Kidney epithelial cell (primary cell): ENCODE data around the gene DLAT. TPM values are rescaled to one million over a fixed set of nuclear protein-coding genes. Genes with fewer than 3 reads are reported as not detected.
"Not testable (repeated sequence)": the region's sequence is repeated elsewhere in the genome, so short reads cannot be mapped to it uniquely, and the experiment has no call there.

Source experiments
- DNase-seq: peaks from one replicate; pipeline ENCODE4 v3.0.0-alpha.2; 2010; ENCODE audit warnings: low read depth
- H3K27me3 ChIP-seq: 2 replicates; pipeline ENCODE4 v1.6.0; 2011; ENCODE audit warnings: low read length; ENCODE audit not compliant: control insufficient read depth, insufficient read depth
- H3K36me3 ChIP-seq: 2 replicates; pipeline ENCODE4 v1.5.1; 2011; ENCODE audit warnings: low read length; ENCODE audit not compliant: control insufficient read depth, insufficient read depth
- H3K4me3 ChIP-seq: 2 replicates; pipeline ENCODE4 v1.5.1; 2011; ENCODE audit warnings: low read depth, mild to moderate bottlenecking, control low read depth, low read length
- CTCF ChIP-seq: IDR thresholded peaks from 2 replicates; pipeline ENCODE4 v1.5.1; 2011; ENCODE audit warnings: mild to moderate bottlenecking, moderate library complexity, low read length, control low read depth, inconsistent platforms; ENCODE audit not compliant: insufficient read depth, poor library complexity, severe bottlenecking
- total RNA-seq: library from RNA; depleted of rRNA; stranded (reverse); fragments of >200 nt; gene quantifications from 2 replicates; pipeline ENCODE4 v1.2.3, GENCODE V29; 2015

The DLAT gene
- total RNA-seq, 1 donor from 2014 or later = 33.4 TPM

GRCh38 chr11:111986589-111986988 is 38.6 kb upstream of the DLAT start:
- no peak for TF ChIP-seq CTCF
- no peak for DNase-seq
- no peak overlapping the region for H3K4me3 ChIP-seq

GRCh38 chr11:111990381-111990780 is 34.8 kb upstream of the DLAT start:
- no peak for DNase-seq
- no peaks in the 10 kb centered on the region for H3K27me3 ChIP-seq
- no peak overlapping the region for H3K4me3 ChIP-seq
- no peak for TF ChIP-seq CTCF
- peaks cover 3% of the 10 kb centered on the region for H3K36me3 ChIP-seq

More at GRCh38 chr11:111986589-111986988, 38.6 kb upstream of the DLAT start:
- H3K27me3 ChIP-seq = no peaks in the 10 kb centered on the region
- H3K36me3 ChIP-seq = no peaks in the 10 kb centered on the region

- H3K36me3 ChIP-seq = peaks cover 3% of the 10 kb centered on the region
- no peaks in the 10 kb centered on the region for H3K27me3 ChIP-seq
- no peak for DNase-seq
- no peak for TF ChIP-seq CTCF
- H3K4me3 ChIP-seq = no peak overlapping the region
Measured at GRCh38 chr11:111992206-111992855, 32.9 kb upstream of the DLAT start.

- no peak for DNase-seq
- H3K36me3 ChIP-seq = peaks cover 3% of the 10 kb centered on the region
- no peaks in the 10 kb centered on the region for H3K27me3 ChIP-seq
- TF ChIP-seq CTCF = no peak
- no peak overlapping the region for H3K4me3 ChIP-seq
Measured at GRCh38 chr11:111996129-111996528, 29.1 kb upstream of the DLAT start.

- DNase-seq = not testable (repeated sequence)
Measured at GRCh38 chr11:111996669-111997068, 28.5 kb upstream of the DLAT start.

More at GRCh38 chr11:111996669-111997068, 28.5 kb upstream of the DLAT start:
- H3K4me3 ChIP-seq, H3K27me3 ChIP-seq, H3K36me3 ChIP-seq: not testable (repeated sequence)
- peak; percentile 18 for TF ChIP-seq CTCF
